Fibroblast of lung (primary cell): Measurements from ENCODE around the gene NCOA4. TPM values are rescaled to one million over a fixed set of nuclear protein-coding genes. Genes with fewer than 3 reads are reported as not detected.
"Not testable (repeated sequence)": the region's sequence is repeated elsewhere in the genome, so short reads cannot be mapped to it uniquely, and the experiment has no call there.

Experiments used
- DNase-seq, 2 donors: peaks; one replicate each; pipeline versions ENCODE4 v3.0.0 to v3.0.0-alpha.2; 2010; ENCODE audit warnings: low read depth in 2 of 2
- H2AFZ ChIP-seq: 2 replicates; pipeline ENCODE4 v1.5.1; 2012; ENCODE audit warnings: low read length, control low read depth, inconsistent platforms
- H3K27ac ChIP-seq: 2 replicates; pipeline ENCODE4 v1.5.1; 2011; ENCODE audit warnings: low read length, control low read depth; ENCODE audit not compliant: insufficient read depth
- H3K27me3 ChIP-seq: 2 replicates; pipeline ENCODE4 v1.5.1; 2011; ENCODE audit warnings: mild to moderate bottlenecking, low read length; ENCODE audit not compliant: control insufficient read depth, insufficient read depth
- H3K36me3 ChIP-seq: 2 replicates; pipeline ENCODE4 v1.5.1; 2011; ENCODE audit warnings: low read length; ENCODE audit not compliant: control insufficient read depth, insufficient read depth
- H3K4me1 ChIP-seq: 2 replicates; pipeline ENCODE4 v1.5.1; 2011; ENCODE audit warnings: low read length; ENCODE audit not compliant: control insufficient read depth, insufficient read depth; ENCODE audit errors: extremely low read depth
- H3K4me2 ChIP-seq: 2 replicates; pipeline ENCODE4 v1.5.1; 2011; ENCODE audit warnings: low read length, control low read depth; ENCODE audit not compliant: insufficient read depth; ENCODE audit errors: extremely low read depth
- H3K4me3 ChIP-seq, 4 experiments: fragments of 200-600 bp in 1 of 4; sonication (generic) in 1 of 4; replicated peaks in 1 of 4; 2 replicates each; pipeline ENCODE4 v1.5.1; 2011 to 2016; ENCODE audit warnings: low read length in 4 of 4, low read depth in 3 of 4, mild to moderate bottlenecking in 3 of 4, control low read depth in 2 of 4, inconsistent platforms in 1 of 4, mixed read lengths in 1 of 4; ENCODE audit not compliant: insufficient read depth in 1 of 4; ENCODE audit errors: control extremely low read depth in 1 of 4
- H3K79me2 ChIP-seq: 2 replicates; pipeline ENCODE4 v1.5.1; 2012; ENCODE audit warnings: mild to moderate bottlenecking, low read length, inconsistent platforms; ENCODE audit not compliant: control insufficient read depth, insufficient read depth
- H3K9ac ChIP-seq: 2 replicates; pipeline ENCODE4 v1.5.1; 2011; ENCODE audit warnings: mild to moderate bottlenecking, low read length, control low read depth; ENCODE audit not compliant: insufficient read depth
- H3K9me3 ChIP-seq: 2 replicates; pipeline ENCODE4 v1.5.1; 2012; ENCODE audit warnings: low read depth, low read length; ENCODE audit not compliant: control insufficient read depth, insufficient read depth
- H4K20me1 ChIP-seq: 2 replicates; pipeline ENCODE4 v1.5.1; 2011; ENCODE audit warnings: low read length; ENCODE audit not compliant: control insufficient read depth, insufficient read depth; ENCODE audit errors: extremely low read depth
- CTCF ChIP-seq, 2 donors: IDR thresholded peaks in 1 of 2; conservative IDR thresholded peaks in 1 of 2; 1 replicate in 1 of 2; 2 replicates in 1 of 2; pipeline ENCODE4 v1.5.1; 2011 to 2012; ENCODE audit warnings: low read length in 2 of 2, control low read depth in 1 of 2, inconsistent platforms in 1 of 2, low read depth in 1 of 2, mild to moderate bottlenecking in 1 of 2
- EZH2 ChIP-seq: IDR thresholded peaks from 2 replicates; pipeline ENCODE4 v1.5.1; 2012; ENCODE audit warnings: low read length, control low read depth, mild to moderate bottlenecking; ENCODE audit errors: missing control alignments
- polyA plus RNA-seq, 2 donors: library from polyadenylated mRNA; depleted of rRNA in 1 of 2; stranded (reverse) in 1 of 2; unstranded in 1 of 2; fragments of >200 nt; gene quantifications; 2 replicates each; pipeline ENCODE4 v1.2.1, GENCODE V29; 2011 to 2012; ENCODE audit warnings: missing spikeins in 1 of 2
- total RNA-seq: library from RNA; depleted of rRNA; stranded (reverse); fragments of >200 nt; gene quantifications from 2 replicates; pipeline ENCODE4 v1.2.1, GENCODE V29; 2014

The NCOA4 gene
- total and polyA plus RNA-seq, 2 donors (not counting 1 experiment from before 2014, with no cell fraction given), result 140 to 175 TPM

- H4K20me1 ChIP-seq, result no peaks in the 10 kb centered on the region
- H3K4me3 ChIP-seq, result no peak overlapping the region
- TF ChIP-seq EZH2 (no peak), CTCF (conservative IDR thresholded peaks at IDR 0.05 in 1 of 2, IDR thresholded peaks at IDR 0.05 in 1 of 2; ENCODE audit: low read depth in 1 of 2, low read length in 2 of 2) (no peak)
- H3K27me3 ChIP-seq, result no peaks in the 10 kb centered on the region
- H2AFZ ChIP-seq, result no peak overlapping the region
- H3K27ac ChIP-seq, result no peak overlapping the region
- H3K36me3 ChIP-seq, result peaks cover 4% of the 10 kb centered on the region
- H3K79me2 ChIP-seq, result no peaks in the 10 kb centered on the region
- no peaks in the 10 kb centered on the region for H3K9me3 ChIP-seq
- no peak for DNase-seq
- no peak overlapping the region for H3K9ac ChIP-seq
- no peaks in the 10 kb centered on the region for H3K4me1 ChIP-seq
- no peak overlapping the region for H3K4me2 ChIP-seq
Measured at GRCh38 chr10:45997994-45998763, 32.2 kb downstream of the NCOA4 start.

GRCh38 chr10:45997557-45997956, 32.9 kb downstream of the NCOA4 start:
- H3K79me2 ChIP-seq, result no peaks in the 10 kb centered on the region
- TF ChIP-seq EZH2, result no peak
- TF ChIP-seq CTCF (conservative IDR thresholded peaks at IDR 0.05 in 1 of 2, IDR thresholded peaks at IDR 0.05 in 1 of 2; ENCODE audit: low read depth in 1 of 2, low read length in 2 of 2), result no peak
- H4K20me1 ChIP-seq, result no peaks in the 10 kb centered on the region
- H3K4me1 ChIP-seq, result no peaks in the 10 kb centered on the region
- no peak overlapping the region for H2AFZ ChIP-seq
- no peak for DNase-seq
- H3K9me3 ChIP-seq, result no peaks in the 10 kb centered on the region
- H3K27ac ChIP-seq, result no peak overlapping the region
- no peak overlapping the region for H3K4me2 ChIP-seq
- H3K4me3 ChIP-seq, result no peak overlapping the region
- H3K27me3 ChIP-seq, result no peaks in the 10 kb centered on the region
- peaks cover 4% of the 10 kb centered on the region for H3K36me3 ChIP-seq
- no peak overlapping the region for H3K9ac ChIP-seq

GRCh38 chr10:45985590-45985989, 44.8 kb downstream of the NCOA4 start:
- not testable (repeated sequence) for H2AFZ ChIP-seq, DNase-seq, H3K4me2 ChIP-seq, H3K4me1 ChIP-seq, H3K27ac ChIP-seq, H4K20me1 ChIP-seq, H3K27me3 ChIP-seq, H3K36me3 ChIP-seq, H3K9ac ChIP-seq, H3K79me2 ChIP-seq, H3K4me3 ChIP-seq, H3K9me3 ChIP-seq

- H2AFZ ChIP-seq, H3K27ac ChIP-seq, H3K4me1 ChIP-seq, H3K9ac ChIP-seq, H3K4me2 ChIP-seq, H3K4me3 ChIP-seq, H3K36me3 ChIP-seq, H4K20me1 ChIP-seq, H3K9me3 ChIP-seq, H3K27me3 ChIP-seq, H3K79me2 ChIP-seq: not testable (repeated sequence)
- peak in 1 of 2 donors; percentile 39 for DNase-seq
Measured at GRCh38 chr10:45984473-45984872, 46.0 kb downstream of the NCOA4 start.
